HEK293 (cell line): ENCODE results near the gene MFSD2B.

Source experiments
- CTCF ChIP-seq: fragments of 450-650 bp; formaldehyde crosslinking; IDR thresholded peaks from 2 replicates; pipeline ENCODE4 v1.5.1; 2016; ENCODE audit warnings: missing biosample characterization, missing genetic modification characterization
- MEIS1 ChIP-seq: sonication (generic); formaldehyde crosslinking; IDR thresholded peaks from 2 replicates; pipeline ENCODE4 v1.8.1; 2022; ENCODE audit warnings: missing genetic modification reagents, mild to moderate bottlenecking, borderline replicate concordance
- ZBTB11 ChIP-seq: fragments of 450-650 bp; formaldehyde crosslinking; conservative IDR thresholded peaks from 2 replicates; pipeline ENCODE4 v1.5.1; 2016; ENCODE audit warnings: low read depth, missing biosample characterization, missing genetic modification characterization
- ZBTB49 ChIP-seq: fragments of 450-650 bp; formaldehyde crosslinking; IDR thresholded peaks from 2 replicates; pipeline ENCODE4 v1.5.1; 2016; ENCODE audit warnings: missing biosample characterization, missing genetic modification characterization, low read depth
- ZNF175 ChIP-seq: fragments of 450-650 bp; formaldehyde crosslinking; IDR thresholded peaks from 2 replicates; pipeline ENCODE4 v1.5.1; 2016; ENCODE audit warnings: missing biosample characterization, missing genetic modification characterization
- ZNF747 ChIP-seq: fragments of 450-650 bp; formaldehyde crosslinking; IDR thresholded peaks from 2 replicates; pipeline ENCODE4 v1.5.1; 2016; ENCODE audit warnings: missing biosample characterization, missing genetic modification characterization
- ZSCAN30 ChIP-seq: fragments of 450-650 bp; IDR thresholded peaks from 2 replicates; pipeline ENCODE4 v1.5.1; 2018; ENCODE audit warnings: missing biosample characterization, mild to moderate bottlenecking, missing genetic modification characterization, moderate library complexity

- no peak for TF ChIP-seq CTCF (tag by site-specific recombination)
- no peak for TF ChIP-seq ZNF175
- TF ChIP-seq ZBTB11 (tag by site-specific recombination), result no peak
- no peak for TF ChIP-seq ZBTB49 (tag by site-specific recombination)
- no peak for TF ChIP-seq ZSCAN30 (tag by site-specific recombination)
- no peak for TF ChIP-seq ZNF747 (tag by site-specific recombination)
- TF ChIP-seq MEIS1 (CRISPR knock-in tag), result no peak
These were observed 778 bp downstream of the MFSD2B start for GRCh38 chr2:24010477-24011249.
